Right kidney (tissue), 1 donor: ENCODE results near the gene ZSCAN9.
A peak's percentile ranks its signal among the peaks of the same experiment; 100 is the strongest.

ENCODE experiments used
- DNase-seq: peaks from one replicate; pipeline ENCODE4 v3.0.0-alpha.2; 2016

The ZSCAN9 gene

DNA sequence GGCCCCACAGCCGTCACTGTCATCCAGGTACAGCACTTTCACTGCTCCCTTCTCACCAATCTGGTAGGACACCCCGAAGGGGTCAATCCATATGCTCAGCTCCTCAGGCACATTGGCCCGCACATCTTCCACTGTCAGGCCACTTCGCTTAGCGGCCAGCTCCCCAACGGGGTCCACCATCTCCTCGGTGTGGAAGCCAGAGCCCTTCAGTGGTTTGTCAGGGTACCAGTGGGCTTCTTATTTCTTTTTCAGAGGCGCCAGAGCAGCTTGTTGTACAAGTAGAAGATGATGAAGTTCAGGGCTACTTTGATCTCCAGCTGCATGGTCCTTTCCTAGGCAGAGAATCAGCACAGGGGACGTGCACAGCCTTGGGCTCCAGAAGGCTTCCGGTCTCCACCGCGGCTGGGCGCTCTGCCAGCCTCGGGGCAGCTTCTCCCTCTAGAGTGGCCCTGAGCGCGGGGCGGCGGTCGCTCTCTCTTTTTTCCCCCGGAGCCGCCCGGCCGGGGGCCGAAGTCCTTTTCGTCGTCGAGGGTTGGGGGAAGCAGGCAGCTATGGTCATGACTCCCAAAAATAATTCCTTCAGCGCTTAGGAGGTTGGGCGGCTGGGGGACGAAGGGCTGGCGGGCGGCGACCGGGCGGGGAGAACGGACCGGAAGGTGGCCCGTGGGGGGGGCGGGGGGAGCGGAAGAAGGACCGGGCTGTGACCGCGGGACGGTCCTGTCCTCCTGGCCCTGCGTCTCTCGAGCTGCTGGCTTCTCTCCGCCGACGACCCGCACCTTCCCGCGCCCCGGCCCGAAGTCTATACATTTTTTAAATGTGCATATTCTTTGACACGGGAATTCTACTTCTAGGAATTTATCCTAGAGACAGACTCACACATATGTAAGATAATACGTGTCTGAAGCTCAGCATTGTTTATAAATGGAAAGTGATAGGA lies 6.5 kb upstream of the ZSCAN9 start:
- peak; percentile 82 for DNase-seq

DNA sequence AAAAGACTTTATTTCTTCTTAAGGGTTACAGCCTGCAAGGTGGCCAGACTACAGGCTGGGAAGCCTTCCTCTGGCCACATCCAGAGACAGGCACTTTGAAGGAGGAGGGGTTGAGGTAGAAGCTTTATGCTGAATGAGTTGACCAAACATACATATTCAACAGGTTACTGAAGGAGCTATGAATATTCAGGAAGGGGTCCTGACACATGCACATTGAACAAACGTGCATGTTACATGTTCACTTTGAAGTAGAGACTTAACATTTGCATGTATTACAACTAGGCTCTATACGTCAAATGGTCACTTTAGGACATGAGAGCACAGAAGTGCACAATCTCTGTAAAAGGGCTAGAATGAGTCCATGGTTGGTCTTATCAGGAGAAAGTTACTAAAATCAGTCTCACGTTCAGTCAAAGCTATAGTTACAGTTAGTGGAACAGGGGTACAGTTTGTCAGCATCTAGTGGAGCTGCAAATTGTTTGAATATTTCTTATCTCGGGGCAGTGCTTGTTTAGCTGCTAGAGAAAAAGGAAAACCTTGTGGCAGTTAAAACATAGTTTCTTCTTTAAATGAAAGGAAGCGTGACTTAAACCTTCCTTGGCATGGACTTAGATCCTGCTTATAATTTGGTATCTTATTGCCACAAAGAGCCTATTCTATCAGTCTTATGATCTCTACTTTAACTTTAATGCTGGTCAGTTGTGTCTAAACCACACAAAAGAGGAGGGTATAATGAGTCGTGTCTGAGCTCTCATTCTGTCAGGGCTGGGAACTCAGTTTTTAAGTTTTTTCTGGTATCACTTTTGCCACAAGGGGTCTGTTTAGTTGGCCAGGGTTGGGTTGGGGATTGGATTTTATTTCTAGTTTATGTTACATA lies 4.6 kb upstream of the ZSCAN9 start:
- no peak for DNase-seq

DNA sequence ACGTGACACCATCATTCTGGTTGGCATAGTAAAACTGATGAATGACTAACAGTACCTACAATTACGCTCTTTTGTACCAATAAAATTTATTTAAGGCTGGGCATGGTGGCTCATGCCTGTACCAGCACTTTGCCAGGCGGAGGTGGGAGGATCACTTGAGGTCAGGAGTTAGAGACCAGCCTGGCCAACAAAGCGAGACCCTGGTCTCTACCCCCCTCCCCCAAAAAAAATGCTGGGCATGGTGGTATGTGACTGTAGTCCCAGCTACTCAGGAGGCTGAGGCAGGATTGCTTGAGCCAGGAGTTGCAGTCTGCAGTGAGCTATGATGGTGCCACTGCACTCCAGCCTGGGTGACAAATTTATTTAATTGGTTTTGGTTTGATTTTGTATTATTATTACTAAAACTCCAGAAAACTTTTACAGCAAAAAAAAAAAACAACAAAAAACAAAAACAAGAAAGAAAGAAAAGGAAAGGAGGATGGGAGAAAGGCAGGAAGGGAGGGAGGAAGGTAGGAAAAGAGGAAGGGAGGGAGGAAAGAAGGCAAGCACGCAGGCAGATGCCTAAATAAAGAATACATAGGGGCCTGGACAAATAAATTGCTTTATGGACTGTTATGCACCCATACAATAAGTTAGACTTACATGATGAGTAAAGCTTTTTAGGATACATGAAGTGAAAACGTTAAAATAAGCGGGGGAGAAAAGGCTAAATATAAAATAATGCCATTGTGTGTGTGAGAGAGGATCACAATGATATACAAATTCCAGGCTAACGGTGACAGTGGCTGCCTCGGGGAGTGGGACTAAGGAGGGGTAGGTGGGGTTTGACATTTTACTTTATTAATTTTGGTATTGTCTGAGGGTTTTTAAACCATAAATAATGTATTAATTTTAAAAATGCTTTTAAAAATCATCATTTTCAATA lies 682 bp upstream of the ZSCAN9 start:
- no peak for DNase-seq

DNA sequence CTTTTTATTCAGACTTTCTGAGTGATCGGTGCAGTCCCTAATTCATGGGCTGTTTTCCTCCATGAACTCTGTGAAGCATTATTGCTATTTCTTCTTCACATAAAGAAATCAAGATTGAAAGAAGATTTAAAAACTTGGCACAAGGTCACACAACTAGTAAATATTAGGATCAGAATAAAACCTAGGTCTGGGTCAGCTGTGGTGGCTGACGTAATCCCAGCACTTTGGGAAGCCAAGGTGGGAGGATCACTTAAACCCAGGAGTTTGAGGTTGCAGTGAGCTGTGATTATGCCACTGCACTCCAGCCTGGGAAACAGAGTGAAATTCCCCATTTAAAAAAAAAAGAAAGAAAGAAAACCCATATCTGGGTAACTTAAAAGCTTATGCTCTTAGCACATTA lies 1.4 kb downstream of the ZSCAN9 start:
- no peak for DNase-seq

DNA sequence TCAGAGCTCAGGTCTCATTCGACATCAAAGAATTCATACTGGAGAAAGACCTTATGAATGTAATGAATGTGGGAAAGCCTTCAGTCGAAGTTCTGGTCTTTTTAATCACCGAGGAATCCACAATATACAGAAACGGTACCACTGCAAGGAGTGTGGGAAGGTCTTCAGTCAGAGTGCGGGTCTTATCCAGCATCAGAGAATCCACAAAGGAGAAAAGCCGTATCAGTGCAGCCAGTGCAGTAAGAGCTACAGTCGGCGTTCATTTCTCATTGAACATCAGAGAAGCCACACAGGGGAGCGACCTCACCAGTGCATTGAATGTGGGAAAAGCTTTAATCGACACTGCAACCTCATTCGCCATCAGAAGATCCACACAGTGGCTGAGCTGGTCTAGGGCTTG lies 7.7 kb downstream of the ZSCAN9 start:
- DNase-seq, result no peak

DNA sequence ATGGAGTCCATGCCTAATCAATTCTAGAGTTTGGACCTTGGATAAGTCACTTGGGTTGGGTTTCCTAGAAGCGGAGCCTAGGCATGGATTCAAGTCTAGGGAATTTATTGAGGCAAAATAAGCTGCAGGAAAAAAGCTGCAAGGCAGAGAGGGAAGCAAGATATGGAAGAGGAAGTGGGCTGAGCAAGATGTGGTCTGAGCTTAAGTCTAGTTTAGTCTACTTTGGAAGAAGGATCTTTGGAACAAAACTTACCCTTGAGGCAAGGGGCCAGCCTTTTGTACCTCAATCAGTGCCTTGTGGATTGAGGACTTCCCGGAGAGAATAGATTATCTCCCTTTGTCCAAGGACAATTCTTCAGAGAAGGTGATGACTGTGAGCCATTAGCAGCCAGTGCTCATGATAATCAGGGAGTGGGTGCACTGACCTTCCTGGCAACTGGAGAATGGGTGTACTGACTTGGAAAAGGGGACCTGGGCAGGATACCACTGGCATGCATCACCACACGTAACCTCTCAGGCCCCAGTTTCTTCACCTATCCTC lies 10.9 kb downstream of the ZSCAN9 start:
- DNase-seq, result no peak

DNA sequence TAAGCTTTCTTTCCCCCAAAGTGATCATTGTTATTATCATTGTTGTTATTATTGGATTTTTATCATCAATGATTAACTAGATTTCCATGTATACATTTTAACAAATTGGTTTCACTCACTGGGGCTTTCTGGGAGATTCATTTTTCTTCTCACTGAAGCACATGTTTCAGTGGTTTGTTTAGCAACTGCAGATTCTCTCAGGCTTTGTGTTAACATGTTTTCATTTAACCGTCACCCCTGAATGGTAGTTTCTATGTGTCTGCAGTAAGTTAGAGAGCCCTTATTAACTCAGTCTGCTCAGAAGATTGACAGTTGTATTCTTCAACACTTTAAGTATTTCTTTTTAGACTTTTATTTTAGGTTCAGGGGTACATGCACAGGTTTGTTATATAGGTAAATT lies 14.6 kb downstream of the ZSCAN9 start:
- DNase-seq, result no peak

DNA sequence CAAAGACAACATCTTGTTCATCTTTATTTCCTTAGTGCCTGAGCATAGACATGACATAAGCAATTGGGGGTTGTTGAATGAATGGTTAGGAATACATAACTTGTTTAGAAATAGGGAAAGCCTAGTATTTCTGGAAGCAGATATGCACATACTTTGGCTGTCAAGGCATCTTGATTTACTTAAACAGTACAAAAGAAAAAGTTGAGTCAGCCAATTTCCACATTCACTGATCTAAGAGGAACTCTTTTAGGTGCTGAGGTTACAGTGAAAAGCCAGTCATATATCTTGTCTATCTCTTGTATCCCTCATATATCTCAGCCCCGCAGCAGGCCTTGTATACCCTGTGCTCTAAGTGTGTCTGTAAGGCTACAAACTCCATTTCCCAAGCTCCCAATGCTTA lies 15.4 kb downstream of the ZSCAN9 start:
- DNase-seq, result no peak

DNA sequence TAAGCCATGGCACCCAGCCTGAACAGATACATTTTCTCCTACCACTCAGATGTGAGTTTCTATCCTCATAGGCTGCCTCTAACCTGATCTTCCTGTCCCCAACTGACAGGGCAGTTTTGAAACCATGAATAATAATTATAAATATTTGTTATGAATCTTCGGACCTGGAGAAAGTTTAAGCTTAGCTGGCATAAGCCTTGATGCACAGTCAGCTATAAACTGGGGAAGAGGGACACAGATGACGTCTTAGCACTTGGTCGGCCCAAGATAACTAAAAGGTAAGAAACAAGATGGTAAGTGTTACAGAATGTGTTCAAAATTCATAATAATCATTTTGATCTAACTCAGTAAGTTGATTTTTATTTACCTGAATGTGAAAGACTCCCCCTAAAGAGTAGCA lies 18.9 kb downstream of the ZSCAN9 start:
- no peak for DNase-seq

DNA sequence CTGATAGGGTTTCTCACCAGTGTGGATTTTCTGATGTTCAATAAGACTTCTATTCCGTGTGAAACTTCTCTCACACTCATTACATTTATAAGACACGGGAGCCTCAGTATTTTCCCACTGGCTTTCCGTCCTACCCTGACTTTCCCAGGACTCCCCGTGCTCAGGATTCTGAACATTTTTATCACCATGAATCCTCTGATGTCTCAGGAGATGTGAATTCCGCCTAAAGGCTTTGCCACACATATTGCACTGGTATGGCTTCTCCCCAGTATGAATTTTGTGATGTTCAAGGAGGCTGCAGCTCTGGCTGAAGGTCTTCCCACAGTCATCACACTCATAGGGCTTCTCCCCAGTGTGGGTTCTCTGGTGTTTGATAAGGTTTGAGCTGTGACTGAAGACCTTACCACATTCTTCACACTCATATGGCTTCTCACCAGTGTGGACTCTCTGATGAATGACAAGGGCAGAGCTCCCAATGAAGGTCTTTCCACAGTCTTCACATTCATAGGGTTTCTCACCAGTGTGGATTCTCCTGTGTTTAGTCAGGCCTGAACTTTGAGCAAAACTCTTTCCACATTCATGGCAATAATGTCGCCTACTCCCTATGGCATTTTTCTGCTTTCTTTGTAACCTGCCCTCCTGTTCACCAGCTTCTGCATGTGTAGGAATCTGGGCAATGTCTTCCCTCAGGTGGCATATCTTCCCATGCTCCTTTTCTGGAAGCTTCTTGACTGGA lies 20.3 kb downstream of the ZSCAN9 start:
- DNase-seq, result no peak

DNA sequence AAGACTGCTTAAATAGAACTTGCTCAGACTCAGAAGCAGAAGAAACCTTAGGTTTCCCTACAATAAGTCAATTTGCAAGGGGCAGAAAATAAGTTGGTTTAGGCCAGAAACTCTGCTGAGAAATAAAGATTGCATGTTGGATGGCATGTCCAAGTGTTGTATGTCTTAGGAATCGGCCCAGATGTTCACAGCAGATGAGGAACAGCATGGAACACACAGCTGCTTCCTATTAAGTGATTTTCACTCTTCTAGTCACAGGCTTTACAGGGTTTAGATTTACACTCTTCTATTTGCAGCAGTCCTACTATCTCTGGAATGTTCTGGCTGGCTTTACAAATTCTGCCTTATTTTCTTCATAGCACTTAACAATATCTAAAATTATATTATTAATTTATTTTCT lies 23.8 kb downstream of the ZSCAN9 start:
- no peak for DNase-seq

DNA sequence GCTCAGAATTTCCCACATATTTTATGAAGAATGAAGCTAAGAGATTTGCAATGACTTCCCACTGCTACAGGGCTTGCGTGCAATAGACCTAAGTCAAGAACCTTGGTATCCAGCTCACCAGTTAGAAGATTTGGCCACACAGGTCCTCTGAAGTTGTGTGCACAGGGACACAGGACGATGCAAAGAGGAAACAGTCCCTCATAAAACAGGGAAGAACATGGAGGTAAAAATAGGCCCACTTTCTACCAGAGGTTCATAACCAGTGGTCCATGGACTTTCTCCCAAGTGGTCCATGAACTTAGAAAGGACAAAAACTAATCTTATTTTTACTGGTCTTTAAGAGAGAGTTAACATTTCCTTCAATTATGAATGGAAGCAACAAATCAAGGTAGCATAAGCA lies 25.7 kb downstream of the ZSCAN9 start:
- DNase-seq, result no peak

DNA sequence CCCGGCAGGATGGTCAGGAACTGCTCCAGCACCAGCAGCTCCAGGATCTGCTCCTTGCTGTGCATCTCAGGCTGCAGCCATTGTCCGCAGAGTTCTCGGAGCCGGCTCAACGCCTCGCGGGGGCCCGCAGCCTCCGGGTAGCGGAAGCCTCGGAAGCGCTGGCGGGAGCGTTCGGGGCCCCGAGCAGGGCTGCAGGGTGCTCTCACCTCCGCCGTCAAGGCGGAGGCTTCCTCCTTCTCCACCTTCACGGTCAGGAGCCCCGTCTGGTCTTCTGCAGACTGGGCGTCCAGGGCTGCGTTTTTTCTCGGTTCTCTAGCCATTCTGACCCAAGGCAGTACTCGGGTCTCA lies 26.6 kb downstream of the ZSCAN9 start:
- DNase-seq, result no peak

DNA sequence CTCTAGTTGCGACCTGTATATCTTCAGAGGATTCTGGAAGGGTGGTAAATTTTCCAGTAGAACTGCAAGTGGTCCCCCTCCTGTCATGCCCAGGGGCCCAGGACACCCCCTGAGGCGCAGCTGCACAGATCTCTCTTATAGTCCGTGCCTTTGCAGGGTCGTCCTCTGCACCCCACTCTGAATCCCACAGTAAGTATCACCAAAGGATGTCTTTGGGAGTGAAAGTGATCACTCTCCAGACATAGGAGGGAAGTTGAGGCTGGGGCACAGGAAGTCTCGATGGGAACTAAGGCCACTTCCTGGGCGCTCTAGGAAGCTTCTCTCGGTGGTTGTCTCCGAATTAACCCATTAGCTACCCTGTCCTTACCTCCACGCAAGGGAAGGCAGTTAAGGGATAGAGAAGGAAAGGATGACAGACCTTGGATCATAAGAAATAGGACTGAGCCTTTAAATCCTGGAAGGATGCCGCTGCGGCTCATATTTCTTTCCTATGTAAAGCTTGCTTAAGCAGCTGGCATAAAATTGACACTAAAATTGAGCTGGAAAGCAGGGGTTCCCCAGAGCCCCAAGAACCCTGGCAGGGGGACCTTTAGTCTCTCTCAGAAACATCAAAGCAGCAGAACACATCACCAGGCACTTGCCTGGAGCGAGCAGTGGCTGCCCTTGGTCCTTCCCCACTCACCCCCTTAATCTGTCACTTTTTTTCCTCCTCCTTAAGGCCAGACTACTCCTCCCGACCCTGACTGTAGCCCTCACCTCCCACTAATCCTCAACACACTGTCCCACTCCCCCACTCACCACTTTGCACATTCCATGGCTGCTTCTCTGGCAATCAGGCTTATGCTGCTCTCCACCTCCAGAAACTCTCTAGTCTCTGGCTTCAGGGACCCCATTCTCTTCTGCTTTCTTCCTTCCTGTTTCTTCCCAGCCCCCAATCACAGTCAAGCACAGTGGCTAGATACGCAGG lies 27.2 kb downstream of the ZSCAN9 start, which contains the start of gene ZKSCAN4:
ZKSCAN4 (minus strand) TSS at position 261 of the 967 bp plus-strand sequence. CDS start 289 bp downstream, outside the sequence.
- peak; percentile 75 for DNase-seq

DNA sequence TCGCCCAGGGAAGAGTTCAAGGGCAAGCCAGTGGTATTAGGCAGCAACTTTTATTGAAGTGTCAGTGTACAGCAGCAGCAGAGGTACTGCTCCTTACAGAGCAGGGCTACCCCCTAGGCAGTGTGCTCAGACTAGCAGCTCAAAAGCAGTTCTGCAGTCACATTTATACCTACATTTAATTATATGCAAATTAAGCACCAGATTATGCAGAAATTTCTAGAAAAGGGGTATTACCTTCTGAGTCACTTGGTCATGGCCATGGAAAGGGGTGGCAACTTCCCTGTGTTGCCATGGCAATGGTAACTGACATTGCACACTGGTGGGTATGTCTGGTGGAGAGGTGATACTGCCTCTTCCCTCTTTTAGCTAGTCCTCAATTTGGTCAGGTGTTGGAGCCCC lies 29.0 kb downstream of the ZSCAN9 start:
- no peak for DNase-seq

DNA sequence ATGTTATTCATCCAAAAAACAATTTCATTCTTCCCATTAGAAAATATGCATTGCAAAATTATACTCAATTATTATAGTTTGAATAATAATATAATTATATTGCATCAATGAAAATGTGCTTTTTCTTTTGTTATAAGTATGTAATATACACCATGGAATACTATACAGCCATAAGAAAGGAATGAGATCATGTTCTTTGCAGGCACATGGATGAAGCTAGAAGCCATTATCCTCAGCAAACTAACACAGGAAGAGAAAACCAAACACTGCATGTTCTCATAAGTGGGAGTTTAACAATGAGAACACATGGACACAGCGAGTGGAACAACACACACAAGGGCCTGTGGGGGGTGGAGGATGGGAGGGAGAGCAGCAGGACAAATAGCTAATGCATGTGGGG lies 32.0 kb downstream of the ZSCAN9 start:
- DNase-seq, result no peak

DNA sequence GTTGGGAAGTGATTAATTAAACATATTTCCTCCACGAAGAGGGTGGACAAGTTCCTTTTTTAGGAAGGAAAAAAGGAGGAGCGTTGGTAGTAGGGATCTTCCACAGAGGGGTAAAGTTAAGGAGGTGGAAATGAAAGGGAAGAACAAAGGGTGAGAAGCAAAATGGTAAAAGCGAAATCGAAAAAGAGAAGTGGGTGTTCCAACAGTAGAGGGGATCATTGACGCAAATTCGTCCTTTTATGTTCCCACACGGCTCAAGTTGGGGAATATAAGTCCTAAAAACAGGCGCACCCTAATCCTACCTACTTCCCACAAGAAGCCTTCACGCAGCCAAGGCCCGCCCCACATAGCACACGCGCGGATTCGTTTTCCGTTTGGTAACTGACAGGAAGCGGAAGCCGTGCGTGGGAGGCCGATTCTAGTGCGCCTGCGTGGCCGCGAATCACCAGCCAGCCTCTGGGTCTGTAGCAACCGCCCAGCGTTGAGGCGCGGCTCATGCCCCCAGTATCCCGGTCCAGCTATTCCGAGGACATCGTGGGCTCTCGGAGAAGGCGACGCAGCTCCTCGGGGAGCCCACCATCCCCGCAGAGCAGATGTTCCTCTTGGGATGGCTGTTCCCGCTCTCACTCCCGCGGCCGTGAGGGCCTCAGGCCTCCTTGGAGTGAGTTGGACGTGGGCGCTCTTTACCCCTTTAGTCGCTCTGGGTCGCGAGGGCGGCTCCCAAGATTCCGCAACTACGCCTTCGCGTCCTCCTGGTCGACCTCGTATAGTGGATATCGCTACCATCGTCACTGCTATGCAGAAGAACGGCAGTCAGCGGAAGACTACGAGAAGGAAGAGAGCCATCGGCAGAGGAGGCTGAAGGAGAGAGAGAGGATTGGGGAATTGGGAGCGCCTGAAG lies 34.1 kb downstream of the ZSCAN9 start, which contains the start of gene NKAPL:
NKAPL (plus strand) TSS at position 421 of the 901 bp plus-strand sequence; CDS start at position 496, 75 bp downstream.
- DNase-seq, result peak; percentile 69

DNA sequence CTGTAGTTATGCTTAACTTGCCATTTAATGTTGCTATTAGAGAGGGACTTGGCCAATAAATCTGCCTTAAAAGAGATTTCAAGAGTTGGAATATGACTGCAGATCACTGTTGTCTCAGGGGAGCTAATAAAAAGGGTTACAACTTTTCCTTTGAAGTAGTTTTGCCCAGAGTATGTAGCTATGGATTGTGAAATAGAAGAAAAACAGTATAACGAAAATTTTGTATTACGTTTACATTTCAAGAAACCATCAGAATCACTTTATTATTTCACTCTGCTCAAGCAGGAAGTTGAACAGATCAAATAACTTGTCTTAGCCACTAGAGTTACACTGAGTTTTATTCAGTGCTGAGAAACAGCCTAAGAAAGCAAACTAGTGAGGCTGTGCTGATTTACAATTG lies 38.8 kb downstream of the ZSCAN9 start:
- no peak for DNase-seq
